Mesenchymal stem cell (in vitro differentiated cells and primary cell): ENCODE measurements around the gene HSBP1.

Source experiments
- DNase-seq: peaks from one replicate; pipeline ENCODE4 v3.0.0-alpha.2; 2013
- H2AFZ ChIP-seq: one replicate; pipeline ENCODE4 v1.6.1; 2013; ENCODE audit warnings: low read depth, mild to moderate bottlenecking, control low read depth, inconsistent platforms, low read length, moderate library complexity
- H2AK5ac ChIP-seq: 2 replicates; pipeline ENCODE4 v1.6.1; 2013; ENCODE audit warnings: low read length, moderate library complexity, mild to moderate bottlenecking, inconsistent platforms; ENCODE audit not compliant: severe bottlenecking
- H2BK120ac ChIP-seq: one replicate; pipeline ENCODE4 v1.6.1; 2013; ENCODE audit warnings: low read depth, mild to moderate bottlenecking, inconsistent platforms, low read length, moderate library complexity
- H2BK12ac ChIP-seq, 2 experiments: one replicate each; pipeline ENCODE4 v1.6.1; 2013; ENCODE audit warnings: inconsistent platforms in 2 of 2, low read length in 2 of 2, mild to moderate bottlenecking in 2 of 2, moderate library complexity in 2 of 2, control low read depth in 1 of 2
- H2BK15ac ChIP-seq: one replicate; pipeline ENCODE4 v1.6.1; 2013; ENCODE audit warnings: mild to moderate bottlenecking, low read depth, inconsistent platforms; ENCODE audit not compliant: poor library complexity, severe bottlenecking
- H2BK5ac ChIP-seq: 2 replicates; pipeline ENCODE4 v1.6.1; 2013; ENCODE audit warnings: low read depth, mild to moderate bottlenecking, low read length, control low read depth, inconsistent platforms; ENCODE audit not compliant: poor library complexity, severe bottlenecking
- H3K14ac ChIP-seq, 2 experiments: one replicate each; pipeline ENCODE4 v1.6.1; 2013; ENCODE audit warnings: inconsistent platforms in 2 of 2, low read length in 2 of 2, control low read depth in 1 of 2, mild to moderate bottlenecking in 1 of 2, moderate library complexity in 1 of 2
- H3K18ac ChIP-seq, 2 experiments: one replicate each; pipeline ENCODE4 v1.6.1; 2013; ENCODE audit warnings: inconsistent platforms in 2 of 2, low read length in 2 of 2, control low read depth in 1 of 2, low read depth in 1 of 2, mild to moderate bottlenecking in 1 of 2
- H3K23ac ChIP-seq, 2 experiments: one replicate each; pipeline ENCODE4 v1.6.1; 2013; ENCODE audit warnings: inconsistent platforms in 2 of 2, low read length in 2 of 2, mild to moderate bottlenecking in 2 of 2, moderate library complexity in 2 of 2, control low read depth in 1 of 2
- H3K27ac ChIP-seq: 2 replicates; pipeline ENCODE4 v1.5.1; 2013; ENCODE audit warnings: mild to moderate bottlenecking, moderate library complexity, low read length, control low read depth, inconsistent platforms; ENCODE audit not compliant: poor library complexity, severe bottlenecking
- H3K27me3 ChIP-seq, 2 experiments: 2 replicates each; pipeline versions ENCODE4 v1.6.1 to v1.7.0; 2013; ENCODE audit warnings: low read length in 2 of 2, mild to moderate bottlenecking in 2 of 2, moderate library complexity in 2 of 2, control low read depth in 1 of 2, inconsistent platforms in 1 of 2; ENCODE audit not compliant: control insufficient read depth in 1 of 2, insufficient read depth in 1 of 2
- H3K36me3 ChIP-seq, 2 experiments: 2 replicates each; pipeline versions ENCODE4 v1.6.1 to v1.7.0; 2013; ENCODE audit warnings: low read length in 2 of 2, control low read depth in 1 of 2, inconsistent platforms in 1 of 2, low read depth in 1 of 2, mild to moderate bottlenecking in 1 of 2; ENCODE audit not compliant: insufficient read depth in 2 of 2, control insufficient read depth in 1 of 2
- H3K4ac ChIP-seq, 2 experiments: one replicate each; pipeline ENCODE4 v1.6.1; 2013; ENCODE audit warnings: inconsistent platforms in 2 of 2, low read length in 2 of 2, mild to moderate bottlenecking in 2 of 2, moderate library complexity in 2 of 2, control low read depth in 1 of 2, low read depth in 1 of 2
- H3K4me1 ChIP-seq: 2 replicates; pipeline ENCODE4 v1.6.1; 2013; ENCODE audit warnings: low read depth, low read length, control low read depth; ENCODE audit not compliant: control insufficient read depth, insufficient read depth
- H3K4me2 ChIP-seq: 2 replicates; pipeline ENCODE4 v1.6.1; 2013; ENCODE audit warnings: low read length, mild to moderate bottlenecking, inconsistent platforms; ENCODE audit not compliant: poor library complexity, severe bottlenecking
- H3K4me3 ChIP-seq, 2 experiments: 2 replicates each; pipeline versions ENCODE4 v1.5.1 to v1.7.0; 2013; ENCODE audit warnings: low read length in 2 of 2, mild to moderate bottlenecking in 2 of 2, control low read depth in 1 of 2, low read depth in 1 of 2; ENCODE audit not compliant: insufficient read depth in 1 of 2
- H3K79me1 ChIP-seq: replicated peaks from 2 replicates; pipeline ENCODE4 v1.6.1; 2013; ENCODE audit warnings: mild to moderate bottlenecking, control low read depth, low read length, inconsistent platforms; ENCODE audit not compliant: poor library complexity, severe bottlenecking
- H3K9ac ChIP-seq: 2 replicates; pipeline ENCODE4 v1.7.0; 2013; ENCODE audit warnings: mild to moderate bottlenecking, low read length, moderate library complexity
- H3K9me3 ChIP-seq: 2 replicates; pipeline ENCODE4 v1.7.0; 2013; ENCODE audit warnings: mild to moderate bottlenecking, low read length; ENCODE audit not compliant: control insufficient read depth
- H4K8ac ChIP-seq: one replicate; pipeline ENCODE4 v1.6.1; 2013; ENCODE audit warnings: inconsistent platforms, mild to moderate bottlenecking, low read length, moderate library complexity
- H4K91ac ChIP-seq: one replicate; pipeline ENCODE4 v1.6.1; 2013; ENCODE audit warnings: mild to moderate bottlenecking, low read length, inconsistent platforms
- WGBS: methylation state at CpG from one replicate; pipeline ENCODE4 v1.1.7; 2013; ENCODE audit warnings: mixed read lengths; 5-methylcytosine and 5-hydroxymethylcytosine counted together

The HSBP1 gene

DNA sequence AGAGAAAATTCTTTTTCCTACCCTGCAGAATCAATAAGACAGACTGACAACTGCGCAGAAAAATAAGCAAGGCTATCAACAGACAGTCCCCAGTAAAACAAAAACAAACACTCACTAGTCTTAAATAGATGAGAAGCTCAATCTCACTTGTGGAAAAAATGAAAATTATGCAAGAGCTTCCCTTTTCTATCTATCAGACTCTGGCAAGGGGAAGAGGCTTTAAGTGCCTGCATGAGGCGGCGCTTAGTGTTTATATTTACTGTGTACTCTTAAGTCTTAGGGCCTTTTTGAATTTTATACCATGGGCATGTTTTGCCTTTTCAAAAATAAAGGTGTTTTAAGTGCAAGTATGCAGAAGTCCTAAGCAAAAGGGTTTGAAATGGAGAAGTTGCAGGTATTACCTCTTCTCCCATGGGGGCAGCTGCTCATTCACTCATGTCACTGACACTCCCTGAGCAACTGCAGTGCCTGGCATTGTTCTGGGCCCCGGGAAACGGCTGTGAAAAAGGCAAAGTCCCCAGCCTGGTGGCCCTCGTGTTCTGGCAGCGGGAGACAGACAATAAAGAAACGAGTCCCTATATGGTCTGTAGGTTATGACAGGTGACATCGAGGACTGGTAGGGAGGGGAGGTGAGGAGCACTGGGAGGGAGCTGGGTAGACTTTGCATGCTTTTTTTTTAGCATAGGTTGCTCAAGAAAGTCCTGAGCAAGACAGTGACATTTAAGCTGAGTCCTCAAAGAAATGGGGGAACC is 35.2 kb downstream of the HSBP1 start:
- no peak overlapping the region for H3K4ac ChIP-seq
- no peak overlapping the region for H2AFZ ChIP-seq
- H3K4me3 ChIP-seq = no peak overlapping the region
- H2BK5ac ChIP-seq = no peak overlapping the region
- no peak overlapping the region for H3K14ac ChIP-seq
- no peak overlapping the region for H2AK5ac ChIP-seq
- H2BK12ac ChIP-seq = no peak overlapping the region
- H3K18ac ChIP-seq = no peak overlapping the region
- H3K79me1 ChIP-seq = no peaks in the 10 kb centered on the region
- H3K23ac ChIP-seq = no peak overlapping the region
- H3K9me3 ChIP-seq = no peaks in the 10 kb centered on the region
- H2BK15ac ChIP-seq = no peak overlapping the region
- no peak overlapping the region for H2BK120ac ChIP-seq
- peak; percentile 74 for DNase-seq
- H3K9ac ChIP-seq = no peak overlapping the region
- H3K27ac ChIP-seq = no peak overlapping the region
- WGBS = 33% methylated on average over 9 of the region's 9 CpGs
- H3K4me2 ChIP-seq = no peak overlapping the region
- H3K36me3 ChIP-seq = no peaks in the 10 kb centered on the region
- H3K4me1 ChIP-seq = no peaks in the 10 kb centered on the region
- no peak overlapping the region for H4K91ac ChIP-seq
- H4K8ac ChIP-seq = no peak overlapping the region
- H3K27me3 ChIP-seq = no peaks in the 10 kb centered on the region

DNA sequence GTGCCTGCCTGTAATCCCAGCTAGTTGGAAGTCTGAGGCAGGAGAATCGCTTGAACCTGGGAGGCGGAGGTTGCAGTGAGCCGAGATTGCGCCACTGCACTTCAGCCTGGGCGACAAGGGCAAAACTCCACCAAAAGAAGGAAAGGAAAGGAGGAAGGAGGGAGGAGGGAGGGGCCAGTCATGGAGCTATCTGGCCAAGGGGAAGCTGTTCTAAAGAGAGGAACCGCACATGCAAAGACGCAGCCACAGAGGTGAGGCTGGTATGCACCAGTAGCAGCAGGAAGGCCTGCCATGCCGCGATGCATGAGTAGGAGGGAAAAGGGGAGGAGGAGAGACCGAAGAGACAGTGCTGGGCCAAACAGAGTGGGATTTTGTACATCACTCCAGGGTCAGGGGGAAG is 35.9 kb downstream of the HSBP1 start:
- Histone ChIP-seq H3K14ac (no peak overlapping the region), H4K91ac (peak overlapping the region; percentile 50), H3K4me2 (no peak overlapping the region), H3K23ac (no peak overlapping the region), H3K36me3 (no peaks in the 10 kb centered on the region), H2AFZ (no peak overlapping the region), H3K27me3 (no peaks in the 10 kb centered on the region), H2BK120ac (no peak overlapping the region), H3K18ac (no peak overlapping the region), H3K9ac (no peak overlapping the region), H3K9me3 (no peaks in the 10 kb centered on the region), H2AK5ac (no peak overlapping the region), H2BK5ac (no peak overlapping the region), H4K8ac (no peak overlapping the region), H3K27ac (no peak overlapping the region), H3K4me1 (no peaks in the 10 kb centered on the region), H2BK15ac (no peak overlapping the region), H3K79me1 (no peaks in the 10 kb centered on the region), H2BK12ac (no peak overlapping the region), H3K4ac (no peak overlapping the region), H3K4me3 (no peak overlapping the region)
- DNase-seq = no peak
- whole genome bisulfite sequencing = 74% methylated on average over 10 of the region's 10 CpGs

DNA sequence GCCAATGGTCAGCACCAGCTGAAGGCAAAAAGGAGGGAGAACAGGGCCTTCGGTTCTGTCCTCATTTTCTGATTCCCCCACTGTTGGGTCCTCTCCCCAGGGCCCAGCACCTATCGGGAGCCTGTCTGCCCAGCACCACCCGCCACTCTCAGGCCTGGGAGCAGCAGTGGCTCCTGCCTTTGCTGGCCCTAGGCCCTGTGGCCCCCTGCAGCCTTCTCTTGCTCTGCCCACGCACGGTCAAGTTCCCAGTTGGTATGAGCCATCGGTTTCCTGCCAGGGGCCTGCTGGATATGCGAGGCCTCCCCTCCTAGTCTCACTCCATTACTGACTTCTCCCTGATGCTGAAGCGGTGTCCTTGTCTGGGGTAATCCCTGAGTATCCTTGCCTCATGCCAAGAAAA is 37.5 kb downstream of the HSBP1 start:
- Histone ChIP-seq H3K14ac (no peak overlapping the region), H2AFZ (no peak overlapping the region), H3K23ac (no peak overlapping the region), H3K36me3 (no peaks in the 10 kb centered on the region), H4K8ac (no peak overlapping the region), H2BK15ac (no peak overlapping the region), H2BK120ac (no peak overlapping the region), H3K9me3 (no peaks in the 10 kb centered on the region), H2BK12ac (no peak overlapping the region), H3K79me1 (no peaks in the 10 kb centered on the region), H3K9ac (no peak overlapping the region), H3K27ac (no peak overlapping the region), H3K27me3 (no peaks in the 10 kb centered on the region), H3K4me3 (no peak overlapping the region), H3K4ac (no peak overlapping the region), H3K4me2 (no peak overlapping the region), H3K4me1 (no peaks in the 10 kb centered on the region), H2AK5ac (no peak overlapping the region), H2BK5ac (no peak overlapping the region), H3K18ac (no peak overlapping the region), H4K91ac (peak overlapping the region; percentile 61)
- WGBS = 93% methylated on average over 8 of the region's 8 CpGs
- no peak for DNase-seq

DNA sequence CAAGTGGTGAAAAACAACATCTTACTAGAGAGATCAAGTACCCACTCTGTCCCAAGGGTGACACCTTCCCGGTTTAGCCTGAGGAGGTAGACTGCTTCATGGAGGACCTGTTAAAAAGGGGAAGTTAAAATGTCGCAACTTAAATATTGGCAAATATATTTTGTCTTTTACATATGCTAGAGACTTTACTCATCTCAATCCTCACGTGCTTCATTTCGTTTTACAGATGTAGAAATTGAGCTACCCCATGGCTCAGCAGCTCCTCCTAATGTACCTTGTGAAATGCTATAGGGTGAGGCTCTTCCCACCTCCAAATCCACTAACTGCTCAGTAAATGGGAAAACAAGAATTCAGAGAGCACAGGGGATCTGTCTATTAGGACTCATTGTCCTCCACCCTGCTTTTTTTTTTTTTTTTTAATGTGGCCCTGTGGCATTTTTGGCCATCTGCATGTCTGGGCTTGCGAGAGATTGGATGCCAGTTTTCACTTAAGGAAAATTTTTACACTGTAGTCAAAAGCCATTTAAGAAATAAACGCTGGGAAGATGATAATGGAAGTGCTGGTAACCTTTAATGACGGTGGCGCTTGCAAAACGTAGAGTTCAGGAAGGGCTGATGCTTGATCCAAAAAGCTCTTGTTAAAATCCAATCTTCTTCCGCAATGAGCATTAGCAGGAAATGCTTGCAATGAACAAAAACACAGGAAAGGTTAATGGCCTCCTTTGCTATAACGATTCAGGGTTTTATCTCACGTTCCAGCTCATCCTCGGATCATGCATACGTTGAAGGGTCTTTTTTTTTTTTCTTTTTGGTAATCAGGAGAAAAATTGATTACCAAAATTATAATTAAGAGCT is 39.8 kb downstream of the HSBP1 start:
- no peak overlapping the region for H3K4me3 ChIP-seq
- H3K14ac ChIP-seq = no peak overlapping the region
- no peaks in the 10 kb centered on the region for H3K79me1 ChIP-seq
- H3K9ac ChIP-seq = no peak overlapping the region
- H4K91ac ChIP-seq = no peak overlapping the region
- H3K9me3 ChIP-seq = no peaks in the 10 kb centered on the region
- H3K4me1 ChIP-seq = no peaks in the 10 kb centered on the region
- H3K27me3 ChIP-seq = peaks cover 0 to under 1% of the 10 kb centered on the region in 2 experiments
- 84% methylated on average over 12 of the region's 14 CpGs for WGBS
- H4K8ac ChIP-seq = no peak overlapping the region
- H2BK15ac ChIP-seq = no peak overlapping the region
- DNase-seq = no peak
- no peak overlapping the region for H3K18ac ChIP-seq
- H2AFZ ChIP-seq = no peak overlapping the region
- H2BK12ac ChIP-seq = no peak overlapping the region
- H2BK5ac ChIP-seq = no peak overlapping the region
- H3K4me2 ChIP-seq = no peak overlapping the region
- no peak overlapping the region for H3K4ac ChIP-seq
- no peak overlapping the region for H3K27ac ChIP-seq
- H2AK5ac ChIP-seq = no peak overlapping the region
- no peak overlapping the region for H2BK120ac ChIP-seq
- H3K23ac ChIP-seq = no peak overlapping the region
- no peaks in the 10 kb centered on the region for H3K36me3 ChIP-seq
